GM06990 (cell line): Measurements from ENCODE around the gene GLS.

Source experiments
- DNase-seq: peaks from one replicate; pipeline ENCODE4 v3.0.0-alpha.2; 2011; ENCODE audit not compliant: insufficient read length; ENCODE audit errors: extremely low read depth
- H3K27me3 ChIP-seq: replicated peaks from 2 replicates; pipeline ENCODE4 v1.6.0; 2011; ENCODE audit warnings: low read length; ENCODE audit not compliant: control insufficient read depth, insufficient read depth
- H3K36me3 ChIP-seq: 2 replicates; pipeline ENCODE4 v1.5.1; 2011; ENCODE audit warnings: low read length; ENCODE audit not compliant: control insufficient read depth, insufficient read depth
- H3K4me3 ChIP-seq: replicated peaks from 2 replicates; pipeline ENCODE4 v1.5.1; 2011; ENCODE audit warnings: low read depth, mild to moderate bottlenecking, control low read depth, low read length
- TF ChIP-seq, protein P1 (sequence below): IDR thresholded peaks from 2 replicates; pipeline ENCODE4 v1.5.1; 2011; ENCODE audit warnings: low read length, control low read depth, mild to moderate bottlenecking, inconsistent platforms; ENCODE audit not compliant: insufficient read depth, poor library complexity, severe bottlenecking

Gene GLS

DNA sequence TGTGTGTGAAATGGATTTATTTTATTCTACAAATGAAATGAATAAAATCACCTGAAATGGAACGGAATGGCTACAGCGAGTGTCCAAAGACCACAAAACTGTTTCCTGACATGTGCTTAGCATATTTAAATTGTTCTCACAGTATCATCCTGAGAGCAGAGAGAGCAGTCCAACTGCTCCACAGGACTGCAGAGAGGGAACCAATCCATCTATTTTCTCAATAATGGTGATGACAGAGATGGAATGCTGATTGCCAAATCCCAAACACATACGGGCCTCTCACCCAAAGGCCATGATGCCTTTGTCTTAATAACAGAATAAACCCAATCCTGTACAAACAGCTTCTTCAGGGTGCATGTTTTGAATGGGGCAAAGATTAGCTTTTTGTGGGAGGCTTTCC lies 92.2 kb downstream of the GLS start:
- TF ChIP-seq, protein P1, sequence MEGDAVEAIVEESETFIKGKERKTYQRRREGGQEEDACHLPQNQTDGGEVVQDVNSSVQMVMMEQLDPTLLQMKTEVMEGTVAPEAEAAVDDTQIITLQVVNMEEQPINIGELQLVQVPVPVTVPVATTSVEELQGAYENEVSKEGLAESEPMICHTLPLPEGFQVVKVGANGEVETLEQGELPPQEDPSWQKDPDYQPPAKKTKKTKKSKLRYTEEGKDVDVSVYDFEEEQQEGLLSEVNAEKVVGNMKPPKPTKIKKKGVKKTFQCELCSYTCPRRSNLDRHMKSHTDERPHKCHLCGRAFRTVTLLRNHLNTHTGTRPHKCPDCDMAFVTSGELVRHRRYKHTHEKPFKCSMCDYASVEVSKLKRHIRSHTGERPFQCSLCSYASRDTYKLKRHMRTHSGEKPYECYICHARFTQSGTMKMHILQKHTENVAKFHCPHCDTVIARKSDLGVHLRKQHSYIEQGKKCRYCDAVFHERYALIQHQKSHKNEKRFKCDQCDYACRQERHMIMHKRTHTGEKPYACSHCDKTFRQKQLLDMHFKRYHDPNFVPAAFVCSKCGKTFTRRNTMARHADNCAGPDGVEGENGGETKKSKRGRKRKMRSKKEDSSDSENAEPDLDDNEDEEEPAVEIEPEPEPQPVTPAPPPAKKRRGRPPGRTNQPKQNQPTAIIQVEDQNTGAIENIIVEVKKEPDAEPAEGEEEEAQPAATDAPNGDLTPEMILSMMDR, result no peak
- Histone ChIP-seq H3K27me3 (no peaks in the 10 kb centered on the region), H3K36me3 (peaks cover 44% of the 10 kb centered on the region), H3K4me3 (no peak overlapping the region)
- DNase-seq, result no peak

DNA sequence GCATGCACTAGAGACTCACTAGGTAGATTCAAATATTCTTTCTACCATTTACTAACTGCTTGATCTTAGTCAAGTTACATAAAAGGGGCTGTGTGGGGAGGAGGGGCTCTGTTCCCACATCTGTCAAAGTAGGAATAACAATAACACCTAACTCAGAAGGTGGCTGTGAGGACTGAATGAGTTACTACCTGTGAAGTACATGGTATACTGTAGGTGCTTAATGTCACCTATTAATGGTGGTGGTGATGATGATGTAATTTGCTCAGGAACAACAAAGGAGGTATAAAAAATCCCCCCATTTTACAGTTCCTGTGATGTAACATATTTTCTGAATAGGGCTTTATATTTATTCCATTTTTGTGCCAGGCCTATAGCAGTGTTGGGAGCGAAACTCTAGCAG lies 92.6 kb downstream of the GLS start:
- TF ChIP-seq, protein P1, result no peak
- no peak overlapping the region for H3K4me3 ChIP-seq
- no peaks in the 10 kb centered on the region for H3K27me3 ChIP-seq
- DNase-seq, result no peak
- peaks cover 45% of the 10 kb centered on the region for H3K36me3 ChIP-seq

DNA sequence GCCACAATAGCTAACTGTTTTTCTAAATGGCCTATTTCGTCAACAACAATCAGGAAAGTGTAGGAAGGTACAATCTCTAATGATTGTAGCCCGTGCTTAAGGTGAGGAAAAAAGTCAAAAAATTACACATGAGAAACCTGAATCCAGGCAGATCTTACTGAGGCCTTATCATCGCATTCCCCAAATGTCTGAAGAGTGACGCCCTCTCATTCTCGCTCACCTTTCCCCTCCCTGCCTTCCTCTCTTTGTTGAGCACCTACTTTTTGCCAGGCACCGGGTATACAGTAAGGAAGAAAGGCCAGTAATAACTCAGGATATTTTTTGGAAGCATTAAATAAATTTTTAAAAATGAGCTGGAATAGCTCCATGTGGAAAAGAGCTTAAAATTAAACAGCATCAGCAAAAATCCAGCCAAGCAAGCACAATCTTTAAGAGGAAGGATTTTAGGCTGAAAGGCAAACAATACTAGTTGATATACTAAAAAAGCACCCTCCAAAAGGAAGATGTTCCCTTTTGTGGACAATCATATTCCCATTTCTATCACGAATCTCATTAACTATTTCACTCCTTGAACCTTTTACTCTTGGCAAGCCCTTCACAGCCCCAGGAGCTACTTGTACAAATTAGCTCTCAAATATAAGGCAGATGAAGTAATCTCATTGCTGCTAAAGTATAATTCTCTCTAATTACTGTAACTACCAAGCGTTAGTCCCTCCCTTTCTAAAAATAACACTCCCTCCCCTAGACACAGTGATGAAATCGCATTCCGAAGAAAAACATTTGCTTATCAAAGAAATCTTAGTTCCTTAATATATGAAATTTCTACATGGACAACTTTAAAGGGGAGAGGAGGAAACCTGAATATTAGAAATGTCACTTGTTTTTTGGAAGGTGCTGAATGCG lies 93.4 kb downstream of the GLS start:
- no peak for DNase-seq
- Histone ChIP-seq H3K36me3 (peaks cover 49% of the 10 kb centered on the region), H3K4me3 (no peak overlapping the region), H3K27me3 (no peaks in the 10 kb centered on the region)
- TF ChIP-seq, protein P1, result no peak

DNA sequence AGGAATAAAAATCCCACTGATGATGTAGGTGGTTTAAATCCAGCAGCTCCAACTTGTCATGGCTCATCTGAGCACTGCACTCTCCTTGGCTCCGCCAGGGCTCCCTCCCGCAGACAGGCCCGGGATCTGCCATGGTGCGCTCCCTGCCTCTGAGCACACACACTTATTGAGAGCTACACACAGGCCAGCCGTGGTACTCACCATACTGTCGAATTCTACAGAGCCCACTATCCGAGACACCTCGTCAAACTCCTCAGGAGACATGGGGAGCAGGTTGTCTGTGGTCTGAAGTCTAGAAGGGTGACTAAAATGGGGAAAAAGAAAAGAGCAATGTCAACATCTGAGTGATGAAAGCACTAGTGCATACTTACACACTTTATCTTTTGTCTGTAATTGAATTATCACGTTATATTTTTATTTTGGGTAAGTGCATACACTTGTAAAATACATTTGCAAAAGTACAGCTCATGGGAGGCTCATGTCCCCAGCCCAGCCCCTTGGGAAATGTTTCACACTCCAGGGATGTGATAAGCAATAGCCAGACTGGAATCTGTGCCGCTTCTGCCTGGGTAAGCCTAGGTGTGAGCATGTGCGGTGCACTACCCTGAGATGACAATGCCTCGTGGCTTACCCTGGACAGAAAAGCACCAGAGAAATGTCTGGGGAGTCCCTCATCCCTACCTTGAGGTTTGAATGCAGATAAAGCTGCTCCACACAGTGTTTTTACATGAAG lies 94.2 kb downstream of the GLS start:
- no peak overlapping the region for H3K4me3 ChIP-seq
- H3K27me3 ChIP-seq, result no peaks in the 10 kb centered on the region
- H3K36me3 ChIP-seq, result peaks cover 50% of the 10 kb centered on the region
- TF ChIP-seq, protein P1, result no peak
- no peak for DNase-seq

DNA sequence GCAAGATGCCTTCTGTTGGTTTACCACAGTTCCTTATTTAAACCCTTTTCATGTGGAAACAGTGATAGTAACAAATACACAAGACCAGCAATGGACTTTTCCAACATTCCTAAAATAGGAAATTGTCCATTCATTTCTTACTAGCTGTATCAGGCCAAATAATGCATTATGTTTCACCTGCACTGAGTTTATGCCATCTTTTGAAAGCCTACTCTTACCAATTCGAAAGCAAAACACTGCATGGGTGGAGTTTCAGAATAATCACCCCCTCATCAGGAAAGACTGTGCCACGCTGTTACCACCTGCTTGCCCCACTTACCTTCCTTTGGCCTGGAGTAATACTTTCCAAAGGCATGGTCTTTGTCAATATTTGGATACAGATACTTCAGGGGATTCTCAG lies 95.9 kb downstream of the GLS start:
- TF ChIP-seq, protein P1, result no peak
- peaks cover 54% of the 10 kb centered on the region for H3K36me3 ChIP-seq
- no peak overlapping the region for H3K4me3 ChIP-seq
- no peaks in the 10 kb centered on the region for H3K27me3 ChIP-seq
- DNase-seq, result no peak
